K562 (cell line): ENCODE measurements around the gene EXTL1. TPM values are rescaled to one million over a fixed set of nuclear protein-coding genes. Genes with fewer than 3 reads are reported as not detected.

Source experiments
- ATAC-seq: fragments of 200-7000 bp; cut with Tn5 transposase; 3 replicates; pipeline ENCODE4 v1.9.1; 2020; ENCODE audit warnings: moderate library complexity
- BruUV-seq: library from RNA; stranded (reverse); fragments of 400-500 nt; replicated peaks from 2 replicates; lab custom pipeline; 2021; lab: Mats Ljungman, UMichigan
- CTCF ChIA-PET: fragments of 300-600 bp; formaldehyde crosslinking; extraction: SDS; loops from one replicate; lab custom pipeline; 2021; ENCODE audit warnings: low intra/inter-chr PET ratio; lab: Yijun Ruan, JAX
- POLR2A ChIA-PET: fragments of 300-600, 350-650 bp; sonication (Branson Sonifier 250); formaldehyde crosslinking; extraction: SDS; loops from one replicate; lab custom pipeline; 2021; ENCODE audit warnings: antibody characterized with exemption, inconsistent platforms; lab: Yijun Ruan, JAX
- DNase-seq, 4 experiments: peaks; one replicate each; pipeline versions ENCODE4 v3.0.0 to v3.0.0-alpha.2; 2011 to 2018; ENCODE audit warnings: low spot score in 3 of 4, mixed read lengths in 3 of 4; ENCODE audit errors: extremely low read depth in 1 of 4
- FAIRE-seq: peaks from 2 replicates; lab custom pipeline; 2011; peaks lifted over from hg19 to GRCh38; lab: Jason Lieb, UNC
- H2AFZ ChIP-seq: 2 replicates; pipeline ENCODE4 v1.6.0; 2011; ENCODE audit warnings: low read depth, low read length, control low read depth, inconsistent platforms
- H3K27ac ChIP-seq: fragments of 200-600 bp; 3 replicates; pipeline ENCODE4 v1.8.0; 2011; ENCODE audit warnings: low read depth, mild to moderate bottlenecking, control low read depth, inconsistent platforms, low read length, moderate library complexity, mixed read lengths; ENCODE audit errors: extremely low read depth
- H3K27me3 ChIP-seq, 2 experiments: fragments of 300-600 bp in 1 of 2; 2 replicates in 1 of 2; 3 replicates in 1 of 2; pipeline versions ENCODE4 v1.6.0 to v1.8.0; 2011; ENCODE audit warnings: inconsistent platforms in 2 of 2, low read length in 2 of 2, mild to moderate bottlenecking in 1 of 2, mixed read lengths in 1 of 2, moderate library complexity in 1 of 2; ENCODE audit not compliant: control insufficient read depth in 2 of 2, insufficient read depth in 2 of 2
- H3K36me3 ChIP-seq: fragments of 300-600 bp; 3 replicates; pipeline ENCODE4 v1.8.0; 2011; ENCODE audit warnings: mild to moderate bottlenecking, low read length, inconsistent platforms; ENCODE audit not compliant: control insufficient read depth, insufficient read depth
- H3K4me1 ChIP-seq, 2 experiments: fragments of 200-600 bp in 1 of 2; replicated peaks in 1 of 2; 2 replicates in 1 of 2; 3 replicates in 1 of 2; pipeline versions ENCODE4 v1.5.1 to v1.8.0; 2011; ENCODE audit warnings: inconsistent platforms in 2 of 2, low read length in 2 of 2, mild to moderate bottlenecking in 1 of 2, mixed read lengths in 1 of 2, moderate library complexity in 1 of 2; ENCODE audit not compliant: control insufficient read depth in 2 of 2, insufficient read depth in 2 of 2
- H3K4me2 ChIP-seq: 2 replicates; pipeline ENCODE4 v1.6.1; 2011; ENCODE audit warnings: low read length, control low read depth, inconsistent platforms, mixed read lengths; ENCODE audit not compliant: insufficient read depth
- H3K4me3 ChIP-seq: fragments of 200-600 bp; sonication (generic), shearing (Covaris generic); 2 replicates; pipeline ENCODE4 v1.5.1; 2016; ENCODE audit warnings: control low read depth, inconsistent platforms
- H3K79me2 ChIP-seq: fragments of 200-600 bp; 3 replicates; pipeline ENCODE4 v1.8.0; 2011; ENCODE audit warnings: low read length, inconsistent platforms; ENCODE audit not compliant: control insufficient read depth, insufficient read depth
- H3K9ac ChIP-seq, 2 experiments: 2 replicates each; pipeline versions ENCODE4 v1.6.0 to v1.6.1; 2011; ENCODE audit warnings: low read depth in 2 of 2, low read length in 2 of 2, control low read depth in 1 of 2, inconsistent platforms in 1 of 2, mild to moderate bottlenecking in 1 of 2, mixed read lengths in 1 of 2; ENCODE audit not compliant: insufficient read depth in 1 of 2
- H3K9me1 ChIP-seq: one replicate; pipeline ENCODE4 v1.6.0; 2011; ENCODE audit warnings: inconsistent platforms, mild to moderate bottlenecking, low read length, moderate library complexity; ENCODE audit not compliant: control insufficient read depth, insufficient read depth
- H3K9me3 ChIP-seq: replicated peaks from 2 replicates; pipeline ENCODE4 v1.5.1; 2011; ENCODE audit warnings: low read depth, low read length, inconsistent platforms; ENCODE audit not compliant: control insufficient read depth, insufficient read depth
- H4K20me1 ChIP-seq: replicated peaks from 2 replicates; pipeline ENCODE4 v1.6.1; 2011; ENCODE audit warnings: low read length, inconsistent platforms, mixed read lengths; ENCODE audit not compliant: control insufficient read depth, insufficient read depth
- CTBP1 ChIP-seq: fragments of 450-650 bp; IDR thresholded peaks from 2 replicates; pipeline ENCODE4 v1.6.1; 2016; ENCODE audit warnings: borderline replicate concordance
- MBD2 ChIP-seq: sonication (generic); IDR thresholded peaks from 2 replicates; pipeline ENCODE4 v1.6.1; 2016; ENCODE audit warnings: low read depth, borderline replicate concordance
- NR2C1 ChIP-seq, 2 experiments: fragments of 450-650 bp; IDR thresholded peaks; 2 replicates each; pipeline ENCODE4 v1.6.1; 2017; ENCODE audit warnings: mild to moderate bottlenecking in 2 of 2, antibody characterized with exemption in 1 of 2, inconsistent platforms in 1 of 2, missing compliant biosample characterization in 1 of 2, missing genetic modification characterization in 1 of 2
- ZFP36 ChIP-seq: fragments of 150-350 bp; IDR thresholded peaks from 2 replicates; pipeline ENCODE4 v1.6.1; 2018; ENCODE audit warnings: low read length, low read depth; ENCODE audit not compliant: partially characterized antibody
- WGBS: fragments of 100-300 bp; shearing (Covaris generic); methylation state at CpG from one replicate; pipeline ENCODE4 v1.1.6; 2016; ENCODE audit warnings: low coverage, mixed read lengths; ENCODE audit not compliant: insufficient coverage; ENCODE audit errors: missing lambda C conversion rate; 5-methylcytosine and 5-hydroxymethylcytosine counted together
- in situ Hi-C: fragments of 300-500 bp; cut with MboI; formaldehyde crosslinking; loops from 4 replicates; pipeline ENCODE4 v1.15.0; 2018; ENCODE audit warnings: inconsistent platforms, mixed read lengths
- intact Hi-C: fragments of 100-400 bp; cut with micrococcal nuclease; formaldehyde crosslinking; loops from 2 replicates; pipeline ENCODE4 v1.14.2; 2022
- polyA plus RNA-seq, 8 experiments: library from polyadenylated mRNA; depleted of rRNA in 4 of 8; stranded (reverse) in 5 of 8; unstranded in 3 of 8; fragments of >200 nt; fragmentation: Nextera tagmentation in 2 of 8; fragmentation: Illumina TruSeq in 1 of 8; extraction: Ambion mirVana in 2 of 8; extraction: Trizol in 1 of 8; gene quantifications; 2 replicates each; pipeline versions ENCODE4 v1.2.1 to v1.2.3, GENCODE V29; 2011 to 2014; ENCODE audit warnings: inconsistent platforms in 1 of 8, missing spikeins in 1 of 8
- total RNA-seq, 7 experiments: library from RNA; depleted of rRNA in 6 of 7; stranded (reverse); fragments of >200 nt in 6 of 7; fragmentation: Illumina TruSeq in 2 of 7; extraction: Trizol in 2 of 7; gene quantifications; 2 replicates each; pipeline versions ENCODE4 v1.2.1 to v1.2.3, GENCODE V29; 2011 to 2021; ENCODE audit warnings: low replicate concordance in 1 of 7
- TF ChIP-seq, protein P1 (sequence below): sonication (generic); formaldehyde crosslinking; IDR thresholded peaks from 2 replicates; pipeline ENCODE4 v1.8.1; 2022; ENCODE audit warnings: missing genetic modification reagents

EXTL1 gene
- total and polyA plus RNA-seq, 9 of the 15 experiments (the other 6 are each of a cell fraction or from before 2014, with no cell fraction given), result 0.04 to 0.23 (median 0.08) TPM; not detected in 3

DNA sequence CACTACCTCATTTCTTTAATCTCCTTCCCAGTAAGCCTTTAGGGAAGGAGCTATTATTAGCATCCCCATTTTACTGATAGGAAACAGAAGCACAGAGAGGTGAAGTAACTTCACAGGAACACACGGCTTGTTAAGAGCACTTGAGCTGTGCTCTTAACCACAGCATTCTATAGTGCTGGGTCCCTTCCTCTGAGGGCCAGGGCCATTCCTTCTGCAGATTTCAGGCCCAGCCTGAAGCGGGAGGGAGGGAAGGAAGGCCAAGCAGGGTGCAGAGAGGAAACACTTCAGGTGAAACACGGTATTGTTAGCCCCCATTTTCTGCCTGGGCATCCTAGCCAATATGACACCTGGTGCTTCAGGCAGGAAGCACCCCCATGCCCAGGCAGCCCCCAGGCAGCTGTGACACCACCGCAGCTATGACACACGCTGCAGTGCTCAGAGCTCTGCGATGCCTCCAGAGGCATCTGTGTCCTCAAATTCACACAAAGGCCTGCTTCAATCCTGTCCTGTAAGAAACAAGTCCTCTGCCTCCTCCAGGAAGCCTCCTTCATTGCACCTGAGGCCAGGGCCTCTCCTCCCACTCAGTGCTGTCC is 4.5 kb upstream of the EXTL1 start (continued):
- TF ChIP-seq, protein P1, sequence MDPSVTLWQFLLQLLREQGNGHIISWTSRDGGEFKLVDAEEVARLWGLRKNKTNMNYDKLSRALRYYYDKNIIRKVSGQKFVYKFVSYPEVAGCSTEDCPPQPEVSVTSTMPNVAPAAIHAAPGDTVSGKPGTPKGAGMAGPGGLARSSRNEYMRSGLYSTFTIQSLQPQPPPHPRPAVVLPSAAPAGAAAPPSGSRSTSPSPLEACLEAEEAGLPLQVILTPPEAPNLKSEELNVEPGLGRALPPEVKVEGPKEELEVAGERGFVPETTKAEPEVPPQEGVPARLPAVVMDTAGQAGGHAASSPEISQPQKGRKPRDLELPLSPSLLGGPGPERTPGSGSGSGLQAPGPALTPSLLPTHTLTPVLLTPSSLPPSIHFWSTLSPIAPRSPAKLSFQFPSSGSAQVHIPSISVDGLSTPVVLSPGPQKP (CRISPR knock-in tag), result no peak
- TF ChIP-seq CTBP1 (0 out of 2 replicates have a peak, but pooled peaks have one; percentile 27), MBD2 (no peak), ZFP36 (peak; percentile 80)

DNA sequence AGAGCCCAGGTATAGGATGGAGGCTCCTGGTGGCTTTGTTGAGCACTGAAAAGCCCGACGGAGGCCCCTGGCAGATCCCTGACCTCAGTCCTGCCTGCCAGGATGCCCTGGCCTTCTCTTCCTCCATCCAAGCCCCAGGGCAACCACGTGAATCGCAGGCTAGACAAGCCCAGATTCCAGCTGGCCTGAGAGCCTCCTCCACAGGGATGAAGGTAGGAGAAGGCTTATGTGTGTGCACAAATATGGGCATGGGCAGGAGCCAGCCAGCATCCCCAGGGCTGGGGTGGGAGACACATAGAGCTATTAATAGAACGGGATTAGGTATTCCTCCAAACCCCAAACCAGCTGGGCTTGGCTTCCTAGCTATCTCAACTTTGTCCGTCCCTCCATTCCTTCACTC is 4.0 kb upstream of the EXTL1 start:
- no peak overlapping the region for H3K27ac ChIP-seq
- H3K79me2 ChIP-seq, result no peaks in the 10 kb centered on the region
- 34% methylated on average over 6 of the region's 6 CpGs for WGBS
- DNase-seq (no peak), FAIRE-seq (no peak), ATAC-seq (no peak)
- no peak overlapping the region for H3K4me2 ChIP-seq
- POLR2A ChIA-PET, result interaction anchor here (0.5 to 1.4 kb wide), 6 partner anchors 9 to 131 kb away, joined by 3 to 6 read pairs (median 4); no protein-coding TSS in a partner anchor
- no peak overlapping the region for H3K4me3 ChIP-seq
- peak overlapping the region in 1 of 2 experiments; percentile 63; a peak in 2 of 4 replicates for H3K9ac ChIP-seq
- H4K20me1 ChIP-seq, result no peaks in the 10 kb centered on the region
- BruUV-seq, result no TSS peak
- no peak overlapping the region for H2AFZ ChIP-seq
- H3K9me3 ChIP-seq, result no peaks in the 10 kb centered on the region
- in situ Hi-C loops, result no loop called here
- CTCF ChIA-PET, result no interaction called here
- no peaks in the 10 kb centered on the region for H3K27me3 ChIP-seq
- intact Hi-C loops, result no loop called here
- no peaks in the 10 kb centered on the region for H3K9me1 ChIP-seq
- TF ChIP-seq NR2C1 (IDR thresholded peaks at IDR 0.05) (no peak), NR2C1 (tag; IDR thresholded peaks at IDR 0.05) (no peak)
- no peaks in the 10 kb centered on the region for H3K36me3 ChIP-seq
- H3K4me1 ChIP-seq, result peaks cover 15 to 29% of the 10 kb centered on the region in 2 experiments
